Hematopoietic multipotent progenitor cell treated with erythropoietin and hydrocortisone succinate and interleukin-3 and kit ligand, for 8 days (in vitro differentiated cells): ENCODE data around the gene USP22.
"Not testable (repeated sequence)": the region's sequence is repeated elsewhere in the genome, so short reads cannot be mapped to it uniquely, and the experiment has no call there.

Experiments used
- DNase-seq: peaks from one replicate; pipeline ENCODE4 v3.0.0-alpha.2; 2015

The USP22 gene

GRCh38 chr17:21042458-21043295 lies at the start of gene USP22:
Gene USP22, minus strand, starts transcription at chr17:21043011. Its CDS starts 176 bp downstream, at chr17:21042835.
- DNase-seq = no peak

GRCh38 chr17:21090902-21091618 lies 48.2 kb upstream of the USP22 start:
- DNase-seq = no peak

GRCh38 chr17:21089933-21090901 lies 47.4 kb upstream of the USP22 start:
- DNase-seq = no peak

GRCh38 chr17:21089145-21089544 lies 46.3 kb upstream of the USP22 start:
- DNase-seq = no peak

- DNase-seq = no peak
Measured at GRCh38 chr17:21085707-21086106, 42.9 kb upstream of the USP22 start.

- not testable (repeated sequence) for DNase-seq
Measured at GRCh38 chr17:21085280-21085679, 42.5 kb upstream of the USP22 start.

GRCh38 chr17:21082001-21082436 lies 39.2 kb upstream of the USP22 start:
- peak; percentile 38 for DNase-seq

GRCh38 chr17:21079196-21079595 lies 36.4 kb upstream of the USP22 start:
- no peak for DNase-seq

GRCh38 chr17:21078016-21078780 lies 35.4 kb upstream of the USP22 start:
- DNase-seq = no peak

GRCh38 chr17:21077281-21077680 lies 34.5 kb upstream of the USP22 start:
- DNase-seq = no peak

- no peak for DNase-seq
Measured at GRCh38 chr17:21076242-21076641, 33.4 kb upstream of the USP22 start.

- DNase-seq = no peak
Measured at GRCh38 chr17:21075739-21076085, 32.9 kb upstream of the USP22 start.

- no peak for DNase-seq
Measured at GRCh38 chr17:21072745-21073197, 30.0 kb upstream of the USP22 start.

GRCh38 chr17:21066394-21066793 lies 23.6 kb upstream of the USP22 start:
- DNase-seq = peak; percentile 9

- no peak for DNase-seq
Measured at GRCh38 chr17:21061971-21062526, 19.2 kb upstream of the USP22 start.

- DNase-seq = no peak
Measured at GRCh38 chr17:21061158-21061835, 18.5 kb upstream of the USP22 start.

- no peak for DNase-seq
Measured at GRCh38 chr17:21059761-21060160, 16.9 kb upstream of the USP22 start.

GRCh38 chr17:21058098-21058893 lies 15.5 kb upstream of the USP22 start:
- no peak for DNase-seq

GRCh38 chr17:21053056-21053455 lies 10.2 kb upstream of the USP22 start:
- not testable (repeated sequence) for DNase-seq

- no peak for DNase-seq
Measured at GRCh38 chr17:21049457-21049856, 6.6 kb upstream of the USP22 start.
